Measurements from ENCODE around the gene CISD2.
A peak's percentile ranks its signal among the peaks of the same experiment; 100 is the strongest.
"Not testable (repeated sequence)": the region's sequence is repeated elsewhere in the genome, so short reads cannot be mapped to it uniquely, and the experiment has no call there.

Gene CISD2

DNA sequence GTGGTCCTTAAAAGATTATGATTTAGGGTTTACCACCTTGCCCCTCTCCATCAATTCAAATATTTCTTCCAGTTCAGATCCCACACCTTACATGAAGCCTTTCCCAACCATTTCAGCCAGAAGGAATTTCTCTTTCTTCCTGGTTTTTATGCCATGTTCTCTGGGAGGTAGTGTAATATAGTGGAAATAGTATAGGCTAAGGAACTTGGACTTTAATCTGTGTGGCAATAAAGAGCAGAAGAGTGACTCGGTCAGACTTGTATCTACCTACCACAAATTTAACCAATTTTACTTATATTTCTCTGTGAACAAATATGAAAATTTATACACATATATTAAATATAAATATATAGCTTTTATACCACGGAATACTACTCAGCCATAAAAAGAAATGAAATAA lies 18.4 kb upstream of the CISD2 start:
- no peak for DNase-seq

DNA sequence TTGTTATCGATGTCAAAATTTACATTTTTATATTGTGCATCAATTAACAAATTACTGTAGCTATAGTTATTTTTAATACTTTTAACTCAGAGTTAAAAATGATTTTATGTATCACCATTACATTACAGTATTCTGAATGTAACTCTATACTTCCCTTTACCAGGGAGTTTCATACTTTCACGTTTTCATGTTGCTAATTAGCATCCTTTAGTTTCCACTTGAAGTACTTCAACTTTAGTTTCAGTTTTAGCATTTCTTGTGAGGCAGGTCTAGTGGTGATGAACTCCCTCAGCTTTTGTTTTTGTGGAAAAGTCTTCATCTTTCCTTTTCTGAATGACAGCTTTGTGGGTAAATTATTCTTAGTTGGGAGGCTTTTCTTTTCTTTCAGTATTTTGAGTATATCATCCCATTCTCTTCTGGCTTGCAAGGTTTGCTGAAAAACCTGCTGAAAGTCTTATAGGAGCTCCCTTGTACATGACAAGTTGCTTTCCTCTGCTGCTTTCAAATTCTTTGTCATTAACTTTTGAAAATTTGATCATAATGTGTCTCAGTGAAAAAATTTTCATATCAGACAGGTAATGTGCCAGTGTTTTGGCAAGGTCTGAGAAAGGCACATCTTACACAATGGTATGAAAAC lies 9.8 kb upstream of the CISD2 start:
- no peak for DNase-seq

DNA sequence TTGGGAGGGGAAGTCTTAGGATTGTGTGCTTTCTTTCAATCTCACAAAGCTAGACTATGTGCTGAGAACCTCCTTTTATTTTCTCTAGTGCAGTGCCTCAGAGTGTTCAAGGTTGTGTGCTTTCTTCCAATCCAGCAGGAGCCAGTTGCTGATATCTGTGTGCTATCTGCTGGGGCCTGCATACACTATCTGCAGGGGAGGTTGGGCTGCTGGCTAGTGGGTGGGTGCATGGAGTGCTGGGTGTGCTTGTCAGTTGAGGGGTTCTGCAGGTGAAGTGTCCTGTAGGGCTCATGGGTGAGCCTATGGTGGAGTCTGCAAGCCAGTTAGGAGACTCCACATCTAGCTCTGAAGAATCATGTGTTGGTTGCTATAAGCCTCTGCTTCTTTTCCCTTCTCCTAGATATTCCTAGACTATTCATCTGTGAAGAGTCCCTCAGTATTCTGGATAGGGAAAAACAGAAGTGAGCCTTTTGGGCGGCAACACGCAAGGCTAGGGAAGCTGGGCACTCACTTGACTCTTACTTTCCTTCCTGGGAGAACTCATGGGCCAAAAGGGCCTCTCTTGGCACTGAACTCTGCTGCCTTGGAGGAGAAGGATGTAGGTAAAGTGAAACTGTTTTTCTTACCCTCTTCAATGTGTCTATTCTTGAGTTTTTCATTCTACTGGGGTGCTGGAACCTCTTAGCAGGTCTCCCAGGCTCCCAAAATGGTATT lies 8.0 kb upstream of the CISD2 start:
- DNase-seq, result peak; percentile 53

DNA sequence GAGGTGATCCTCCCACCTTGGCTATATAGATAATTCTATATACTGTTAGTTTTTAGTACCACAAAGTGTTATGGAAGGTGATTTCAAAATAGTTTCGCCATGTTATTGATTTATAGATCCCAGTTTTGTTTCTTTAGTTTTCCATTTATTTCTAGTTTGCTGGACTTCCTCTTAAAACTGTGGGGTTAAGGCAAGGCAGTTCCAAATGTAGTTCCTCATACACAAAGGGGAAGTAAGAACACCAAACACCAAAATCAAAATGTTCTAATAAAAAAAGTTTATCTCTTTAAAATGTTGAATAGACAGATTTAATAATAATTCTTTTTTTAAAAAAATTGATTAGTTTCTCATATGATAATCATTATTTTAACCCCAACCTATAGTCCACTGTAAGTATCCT lies 6.8 kb upstream of the CISD2 start:
- DNase-seq, result peak; percentile 66

GRCh38 chr4:102862747-102863146 lies 6.0 kb upstream of the CISD2 start:
- DNase-seq, result no peak

DNA sequence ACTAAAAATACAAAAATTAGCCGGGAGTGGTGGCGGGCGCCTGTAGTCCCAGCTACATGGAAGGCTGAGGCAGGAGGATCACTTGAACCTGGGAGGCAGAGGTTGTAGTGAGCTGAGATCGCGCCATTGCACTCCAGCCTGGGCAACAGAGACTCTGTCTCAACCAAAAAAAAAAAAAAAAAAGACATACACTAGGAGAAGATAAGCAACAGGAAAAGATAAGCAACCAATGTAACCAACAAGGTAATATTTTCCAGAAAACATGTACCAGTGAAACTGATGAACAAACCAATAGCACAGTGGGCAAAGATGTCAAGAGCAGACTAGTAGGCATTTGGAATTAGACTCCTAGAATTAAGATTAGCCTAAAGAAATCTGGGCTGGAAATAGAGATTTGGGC lies 3.5 kb upstream of the CISD2 start:
- DNase-seq, result peak; percentile 41

- peak; percentile 41 for DNase-seq
These were observed 1.3 kb upstream of the CISD2 start for GRCh38 chr4:102867278-102868152.

- no peak for DNase-seq
These were observed 525 bp upstream of the CISD2 start for GRCh38 chr4:102868153-102868780.

DNA sequence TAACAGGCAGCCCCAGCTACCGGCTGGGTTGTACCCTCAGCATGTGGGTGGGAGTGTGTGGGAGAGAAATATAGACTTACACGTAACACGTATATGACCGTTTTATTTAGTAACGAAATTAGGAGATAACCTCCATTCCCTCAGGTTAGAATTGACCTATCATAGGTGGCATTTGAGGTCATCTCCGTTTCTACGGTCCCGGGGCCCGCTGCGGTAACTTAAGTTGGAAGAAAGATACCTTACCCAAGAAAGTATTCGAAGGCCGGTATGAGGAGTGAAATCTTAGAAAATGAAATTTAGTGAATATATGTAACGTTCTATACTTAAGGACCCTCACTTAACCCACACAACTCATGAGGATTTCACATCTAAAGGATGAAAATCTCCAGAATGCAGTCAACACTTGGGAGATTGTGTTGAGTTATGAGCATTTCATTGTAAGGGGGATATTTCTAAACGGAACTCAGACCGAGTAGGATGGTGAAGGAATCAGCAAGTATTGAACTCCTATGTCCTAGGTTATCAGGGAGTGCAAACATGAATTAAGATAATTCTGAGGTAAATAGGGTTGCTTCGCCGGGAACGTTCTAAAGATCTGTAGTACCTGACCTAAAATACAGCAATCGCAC lies 891 bp downstream of the CISD2 start:
- DNase-seq, result peak; percentile 24

DNA sequence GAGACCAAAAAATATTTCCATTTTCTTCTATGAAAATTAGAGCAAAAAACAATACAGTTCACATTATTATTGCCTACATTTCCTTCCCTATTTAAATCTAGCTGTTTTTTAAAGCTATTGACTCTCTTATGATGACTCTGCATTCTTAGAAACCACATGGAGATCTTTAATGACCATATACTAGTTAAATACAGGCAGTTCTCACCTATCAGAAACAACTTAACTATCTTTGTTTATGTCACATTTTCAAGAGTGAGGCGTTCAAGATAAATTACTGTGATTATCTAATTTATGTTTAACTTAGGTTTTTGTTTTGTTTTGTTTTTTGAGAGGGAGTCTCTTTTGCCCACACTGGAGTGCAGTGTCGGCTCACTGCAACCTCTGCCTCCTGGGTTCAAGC lies 3.0 kb downstream of the CISD2 start:
- DNase-seq, result peak; percentile 80

DNA sequence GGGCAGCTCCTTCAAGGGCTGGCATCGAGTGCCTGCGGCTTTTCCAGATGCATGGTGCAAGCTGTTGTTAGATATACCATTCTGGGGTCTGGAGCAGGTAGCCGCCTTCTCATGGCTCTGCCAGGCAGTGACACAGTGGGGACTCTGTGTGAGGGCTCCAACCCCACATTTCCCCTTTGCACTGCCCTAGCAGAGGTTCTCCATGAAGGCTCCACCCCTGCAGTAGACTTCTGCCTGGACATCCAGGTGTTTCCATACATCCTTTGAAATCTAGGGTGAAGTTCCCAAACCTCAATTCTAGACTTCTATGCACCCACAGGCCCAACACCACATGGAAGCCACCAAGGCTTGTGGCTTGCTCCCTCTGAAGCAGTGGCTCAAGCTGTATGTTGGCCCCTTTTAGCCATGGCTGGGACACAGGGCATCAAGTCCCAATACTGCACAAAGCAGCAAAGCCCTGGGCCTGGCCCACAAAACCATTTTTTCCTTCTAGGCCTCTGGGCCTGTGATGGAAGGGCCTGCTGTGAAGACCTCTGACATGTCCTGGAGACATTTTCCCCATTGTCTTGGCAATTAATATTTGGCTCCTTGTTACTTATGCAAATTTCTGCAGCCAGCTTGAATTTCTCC lies 8.8 kb downstream of the CISD2 start:
- not testable (repeated sequence) for DNase-seq

GRCh38 chr4:102878349-102878748 lies 9.6 kb downstream of the CISD2 start:
- not testable (repeated sequence) for DNase-seq

DNA sequence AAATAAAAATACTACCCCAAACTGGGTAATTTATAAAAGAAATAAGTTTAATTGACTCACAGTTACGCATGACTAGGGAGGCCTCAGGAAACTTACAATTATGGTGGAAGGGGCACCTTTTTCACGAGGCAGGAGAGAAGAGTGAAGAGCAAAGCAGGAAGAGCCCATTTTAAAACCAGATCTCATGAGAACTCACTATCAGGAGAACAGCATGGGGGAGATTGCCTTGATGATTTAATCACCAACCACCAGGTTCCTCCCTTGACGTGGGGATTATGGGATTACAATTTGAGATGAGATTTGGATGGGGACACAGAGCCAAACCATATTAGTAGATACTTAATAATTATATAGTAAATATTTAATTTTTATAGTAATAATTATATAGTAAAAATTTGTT lies 10.1 kb downstream of the CISD2 start:
- DNase-seq, result no peak

- DNase-seq, result no peak
These were observed 12.6 kb downstream of the CISD2 start for GRCh38 chr4:102881343-102881742.

DNA sequence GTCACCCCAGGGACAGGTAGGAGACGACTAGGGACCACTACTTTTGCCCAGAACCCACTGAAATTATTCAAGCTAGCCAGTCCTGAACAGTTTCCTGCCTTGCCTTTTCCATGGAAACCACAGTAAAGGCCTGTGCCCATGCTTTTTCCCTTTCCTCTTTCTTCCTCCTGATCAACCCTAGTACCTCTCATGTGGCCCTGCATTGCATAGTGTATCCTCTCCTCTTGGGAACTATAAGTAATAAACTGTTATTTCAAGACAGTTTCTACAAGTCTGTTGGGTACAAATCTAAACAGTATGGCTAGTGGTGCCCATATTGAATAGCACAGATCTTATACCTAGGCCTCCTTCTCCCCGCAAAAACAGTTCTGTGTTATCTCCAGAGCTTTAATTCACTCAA lies 14.5 kb downstream of the CISD2 start:
- DNase-seq, result no peak

GRCh38 chr4:102888570-102888969 lies 19.8 kb downstream of the CISD2 start:
- DNase-seq, result not testable (repeated sequence)

GRCh38 chr4:102889866-102890265 lies 21.1 kb downstream of the CISD2 start:
- DNase-seq, result not testable (repeated sequence)

DNA sequence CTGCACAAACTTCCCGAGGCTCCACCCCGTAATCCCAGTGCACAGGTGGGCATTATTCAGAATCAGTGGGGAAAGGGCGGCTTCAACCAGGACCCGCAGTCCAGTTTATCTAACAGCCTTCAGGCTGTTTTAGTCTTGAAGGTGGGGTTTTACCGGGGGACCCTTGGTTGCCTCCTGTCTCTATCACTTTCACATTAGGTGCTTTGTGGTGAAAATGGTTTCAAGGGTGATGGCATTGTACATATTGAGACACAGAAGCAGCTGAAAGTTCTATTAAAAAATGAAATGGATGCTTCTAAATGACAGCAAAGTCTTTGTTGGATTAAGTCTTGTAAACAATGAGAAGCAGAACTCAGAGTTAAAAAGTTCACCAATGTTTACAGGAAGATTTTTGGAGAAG lies 27.8 kb downstream of the CISD2 start:
- DNase-seq, result not testable (repeated sequence)

GRCh38 chr4:102897610-102898009 lies 28.8 kb downstream of the CISD2 start:
- not testable (repeated sequence) for DNase-seq

- DNase-seq, result no peak
These were observed 33.0 kb downstream of the CISD2 start for GRCh38 chr4:102901804-102902203.

- DNase-seq, result no peak
These were observed 50.1 kb downstream of the CISD2 start for GRCh38 chr4:102918859-102919258.

DNA sequence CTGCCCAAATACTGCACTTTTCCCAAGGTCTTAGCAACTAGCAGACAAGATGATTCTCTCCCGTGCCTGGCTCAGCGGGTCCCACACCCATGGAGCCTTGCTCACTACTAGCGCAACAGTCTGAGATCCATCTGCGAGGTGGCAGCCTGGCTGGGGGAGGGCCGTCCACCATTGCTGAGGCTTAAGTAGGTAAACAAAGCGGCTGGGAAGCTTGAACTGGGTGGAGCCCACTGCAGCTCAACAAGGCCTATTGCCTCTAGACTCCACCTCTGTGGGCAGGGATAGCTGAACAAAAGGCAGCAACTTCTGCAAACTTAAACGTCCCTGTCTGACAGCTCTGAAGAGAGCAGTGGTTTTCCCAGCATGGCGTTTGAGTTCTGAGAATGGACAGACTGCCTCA lies 50.9 kb downstream of the CISD2 start:
- DNase-seq, result not testable (repeated sequence)
